Suppressor macrophage (primary cell): Measurements from ENCODE around the gene AP2S1.
"Not testable (repeated sequence)": the region's sequence is repeated elsewhere in the genome, so short reads cannot be mapped to it uniquely, and the experiment has no call there.

Source experiments
- DNase-seq, 4 experiments: peaks; one replicate each; pipeline ENCODE4 v3.0.0-alpha.2; 2020 to 2022
- total RNA-seq, 17 experiments: gene quantifications; one replicate each; lab custom pipeline; 2026; ENCODE audit warnings: mixed read lengths in 6 of 17, inconsistent platforms in 3 of 17; lab: John Stamatoyannopoulos, UW

AP2S1 gene
- total RNA-seq = 101 to 257 (median 172) reads per million in 17 experiments

DNA sequence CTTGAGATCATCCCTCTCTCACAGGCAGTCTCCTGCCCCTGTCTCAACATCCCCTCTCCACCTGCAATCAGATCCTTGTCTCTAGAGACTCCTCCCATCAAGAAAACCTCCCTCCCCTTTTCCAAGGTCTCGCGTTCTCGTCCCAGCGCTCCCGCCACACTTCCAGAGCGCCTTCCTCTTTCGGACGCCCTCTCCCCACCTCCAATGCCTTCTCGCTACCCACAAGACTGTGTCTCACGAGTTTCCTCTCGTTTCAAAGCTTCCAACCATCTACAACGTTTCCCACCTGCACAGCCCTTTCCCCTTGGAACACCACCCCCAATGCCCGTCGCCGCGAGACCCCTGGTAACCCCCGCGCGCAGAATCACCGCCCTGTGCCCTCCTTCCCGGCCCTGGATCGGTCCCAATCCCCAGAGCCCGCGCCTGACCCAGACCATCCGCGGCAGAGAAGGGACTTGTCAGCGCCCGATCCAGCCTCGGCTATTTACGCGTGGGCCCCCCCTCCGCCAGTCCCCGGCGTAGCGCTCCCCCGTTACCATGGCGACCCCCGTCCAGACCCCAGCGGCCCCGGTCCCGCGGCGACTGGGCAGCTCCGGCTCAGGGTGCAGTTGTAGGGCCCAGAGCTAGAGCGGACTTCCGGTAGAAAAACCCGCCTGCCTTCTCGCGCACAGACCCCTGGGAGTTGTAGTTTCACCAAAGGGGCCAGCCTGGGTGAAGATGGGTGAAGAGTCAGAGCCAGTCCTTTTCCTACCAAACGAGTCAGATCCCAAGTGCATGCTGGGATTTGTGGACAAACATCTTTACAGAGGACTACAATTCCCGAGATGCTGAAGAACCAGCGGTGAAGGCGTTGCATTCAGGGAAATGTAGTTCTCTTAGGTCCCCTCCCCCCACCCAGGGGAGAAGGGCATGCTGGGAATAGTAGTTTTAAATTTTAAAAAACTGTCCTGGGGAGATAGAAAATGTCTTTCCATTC lies at the start of gene AP2S1:
Gene AP2S1, minus strand, starts transcription at position 619 of the 976 bp plus-strand sequence. Its CDS starts 80 bp downstream, at position 539.
- DNase-seq = peak; percentile 95 to 98 (median 96)

GRCh38 chr19:46900341-46900740 lies 49.7 kb upstream of the AP2S1 start:
- no peak for DNase-seq

- no peak for DNase-seq
These were observed 48.1 kb upstream of the AP2S1 start for GRCh38 chr19:46898731-46899130.

DNA sequence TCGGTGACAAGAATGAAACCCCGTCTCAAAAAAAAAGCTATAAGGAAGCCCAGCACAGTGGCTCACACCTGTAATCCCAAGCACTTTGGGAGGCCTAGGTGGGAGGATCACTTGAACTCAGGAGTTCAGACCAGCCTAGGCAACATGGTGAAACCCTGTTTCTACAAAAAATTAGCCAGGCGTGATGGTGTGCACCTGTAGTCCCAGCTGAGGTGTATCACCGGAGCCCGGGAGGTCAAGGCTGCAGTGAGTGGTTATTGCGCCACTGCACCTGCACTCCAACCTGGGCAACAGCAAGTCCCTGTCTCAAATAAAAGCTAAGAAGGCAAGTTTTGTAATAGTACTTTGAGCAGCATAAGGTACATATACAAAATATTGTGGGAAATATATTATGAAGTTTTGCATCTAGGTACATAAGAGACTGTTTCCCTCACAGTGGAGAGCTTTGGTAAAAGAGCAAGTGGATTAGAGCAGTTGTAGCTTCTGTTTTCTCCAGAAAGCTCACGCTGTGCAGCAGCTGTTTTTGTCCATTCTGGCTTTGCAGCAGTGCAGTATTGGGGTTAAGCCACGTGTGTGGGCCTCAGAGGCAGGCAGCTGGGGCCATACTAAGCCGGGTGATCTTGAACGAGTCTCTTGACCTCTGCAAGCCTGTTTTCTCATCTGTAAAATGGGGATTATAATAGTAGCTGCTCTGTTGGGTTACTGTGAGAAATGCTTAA lies 45.6 kb upstream of the AP2S1 start:
- DNase-seq = no peak

DNA sequence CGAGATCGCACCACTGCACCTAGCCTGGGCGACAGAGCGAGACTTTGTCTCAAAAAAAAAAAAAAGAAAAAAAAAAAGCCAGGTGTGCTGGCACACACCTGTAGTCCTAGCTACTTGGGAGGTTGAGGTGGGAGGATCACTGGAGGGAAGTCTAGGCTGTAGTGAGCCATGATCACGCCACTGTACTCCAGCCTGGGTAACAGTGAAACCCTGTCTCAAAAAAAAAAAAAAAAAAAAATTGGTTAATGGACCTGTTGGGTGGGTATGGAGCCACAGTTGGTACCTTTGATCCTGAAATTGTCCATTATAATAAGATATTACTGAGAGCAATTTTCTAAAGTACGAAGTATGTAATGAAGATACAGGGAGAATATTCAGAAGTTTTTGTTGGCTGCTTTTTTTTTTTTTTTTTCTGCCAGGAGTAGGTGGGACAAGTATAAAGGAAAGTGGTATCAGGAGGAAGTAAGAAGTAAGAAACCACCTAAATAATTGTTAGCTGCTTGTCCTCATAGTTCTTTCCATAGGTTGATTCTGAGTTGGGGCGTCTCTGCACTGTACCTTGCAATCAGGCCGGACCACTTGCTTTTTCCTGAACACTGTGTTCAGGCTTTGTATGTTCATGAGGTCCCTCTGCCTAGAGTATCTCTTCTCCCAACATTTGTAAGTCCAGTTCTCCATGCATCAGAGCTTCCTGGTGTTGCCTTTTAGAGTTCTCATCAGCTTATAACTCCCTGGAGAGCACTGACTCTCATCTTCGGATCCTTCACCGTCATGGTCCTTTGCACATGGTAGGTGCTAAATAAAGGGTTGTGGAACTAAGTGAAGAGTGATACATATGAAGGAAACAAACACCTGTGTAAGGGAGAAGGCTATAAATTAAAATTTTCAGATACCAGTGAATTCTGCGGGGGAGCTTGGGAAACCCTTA lies 41.9 kb upstream of the AP2S1 start:
- no peak for DNase-seq

DNA sequence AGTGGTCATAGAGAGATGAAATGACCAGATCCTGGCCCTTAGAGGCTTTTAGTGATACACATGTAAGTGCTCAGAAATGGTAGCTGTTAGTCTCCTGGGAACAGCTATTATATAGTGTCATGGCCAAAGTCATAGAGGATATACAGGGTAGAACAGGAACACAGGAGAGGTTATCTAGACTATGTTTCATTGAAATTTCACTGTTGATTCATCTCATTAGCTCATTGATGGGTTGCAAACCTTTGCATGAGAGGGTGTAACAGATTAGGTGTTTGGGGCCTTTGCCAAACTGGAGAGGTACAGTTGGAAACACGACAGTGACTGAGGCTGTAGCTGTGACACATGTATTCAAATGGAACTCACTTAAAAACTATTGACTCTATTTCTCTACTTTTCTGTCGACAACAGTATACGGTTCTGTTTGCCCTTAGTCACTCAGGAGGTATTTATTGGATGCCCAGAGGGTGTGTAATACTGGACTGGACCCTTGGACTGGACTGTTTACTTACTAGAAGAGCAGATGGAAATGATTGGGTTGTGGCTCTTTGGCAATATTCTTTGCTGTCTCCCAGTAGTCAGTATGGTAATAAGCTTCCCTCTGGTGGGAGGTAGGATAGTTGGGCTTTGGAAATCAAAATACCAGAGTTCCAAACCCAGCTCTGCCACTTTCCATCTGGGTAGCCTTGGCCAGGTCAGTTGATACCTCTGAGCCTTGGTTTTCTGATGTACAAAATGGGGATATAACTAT lies 40.0 kb upstream of the AP2S1 start:
- no peak for DNase-seq

- peak; percentile 51 to 79 (median 70) for DNase-seq
These were observed 36.7 kb upstream of the AP2S1 start for GRCh38 chr19:46887240-46887782.

DNA sequence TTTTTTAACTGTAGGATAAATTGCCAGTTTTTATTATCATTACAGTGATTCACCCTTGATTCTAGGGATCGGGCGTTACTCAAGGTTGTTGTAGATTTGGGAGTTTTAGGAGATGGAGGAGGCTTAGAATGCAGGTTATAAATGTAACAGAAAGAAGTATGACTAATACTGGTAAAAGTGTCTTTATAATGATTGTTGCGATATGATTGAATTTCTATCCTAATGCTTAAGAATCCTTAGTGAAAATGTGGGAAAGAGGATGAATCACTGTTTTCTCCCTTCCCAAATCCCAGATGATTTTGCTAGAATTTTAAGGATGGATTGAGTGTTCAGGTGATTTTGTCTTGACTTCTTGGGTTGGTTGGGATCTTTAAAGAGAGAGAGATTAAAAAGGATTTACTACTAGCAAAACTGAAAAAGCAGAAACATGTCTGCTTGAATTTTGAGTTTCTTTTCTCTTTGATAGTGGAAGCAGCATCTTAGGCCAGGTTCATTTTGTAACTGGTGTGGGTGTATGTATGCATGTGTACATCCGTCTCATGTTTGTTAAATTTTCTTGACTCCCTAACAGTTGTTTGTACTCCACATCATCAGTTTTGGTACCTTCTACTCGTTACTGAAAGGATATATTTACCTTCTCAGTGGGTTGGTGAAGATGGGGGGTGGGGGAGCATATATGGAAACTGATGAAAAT lies 36.0 kb upstream of the AP2S1 start:
- peak in 1 of 4 experiments; percentile 16 for DNase-seq

DNA sequence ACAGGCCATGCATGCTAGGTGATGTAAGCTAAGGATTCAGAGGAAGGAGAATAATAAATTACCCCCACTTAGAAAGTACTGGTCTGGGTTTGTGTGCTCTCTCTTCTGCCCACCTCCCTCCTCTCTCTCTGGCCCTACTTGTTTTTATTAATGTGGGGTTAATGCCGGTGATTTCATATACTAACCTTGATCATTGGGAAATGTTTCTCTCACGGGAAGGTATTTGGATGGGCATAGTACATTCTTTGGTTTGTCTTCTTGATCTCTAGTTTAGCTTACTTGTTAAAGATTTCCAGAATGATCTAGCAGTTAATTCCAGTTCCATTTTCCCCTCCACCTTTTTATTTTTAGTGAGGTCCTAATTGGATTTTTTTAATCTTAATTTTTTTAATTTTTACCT lies 34.8 kb upstream of the AP2S1 start:
- DNase-seq = no peak

- DNase-seq = not testable (repeated sequence)
These were observed 32.1 kb upstream of the AP2S1 start for GRCh38 chr19:46882751-46883150.

DNA sequence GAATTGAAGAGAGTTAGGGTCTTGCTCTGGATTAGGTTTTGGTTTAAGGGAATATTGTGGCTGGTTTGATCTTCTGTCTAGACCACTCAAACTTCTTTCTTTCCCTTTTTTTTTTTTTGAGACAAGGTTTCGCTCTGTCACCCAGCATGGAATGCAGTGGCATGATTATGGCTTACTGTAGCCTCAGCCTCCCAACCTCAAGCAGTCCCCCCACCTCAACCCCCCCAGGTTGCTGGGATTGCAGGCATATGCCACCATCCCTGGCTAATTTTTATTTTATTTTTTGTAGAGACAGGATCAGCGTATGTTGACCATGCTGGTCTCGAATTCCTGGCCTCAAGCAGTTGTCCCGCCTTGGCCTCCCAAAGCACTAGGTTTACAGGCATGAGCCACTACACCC lies 31.4 kb upstream of the AP2S1 start:
- DNase-seq = no peak

- DNase-seq = no peak
These were observed 30.4 kb upstream of the AP2S1 start for GRCh38 chr19:46881092-46881491.

GRCh38 chr19:46880431-46880830 lies 29.8 kb upstream of the AP2S1 start:
- no peak for DNase-seq

- no peak for DNase-seq
These were observed 28.1 kb upstream of the AP2S1 start for GRCh38 chr19:46878613-46879375.

DNA sequence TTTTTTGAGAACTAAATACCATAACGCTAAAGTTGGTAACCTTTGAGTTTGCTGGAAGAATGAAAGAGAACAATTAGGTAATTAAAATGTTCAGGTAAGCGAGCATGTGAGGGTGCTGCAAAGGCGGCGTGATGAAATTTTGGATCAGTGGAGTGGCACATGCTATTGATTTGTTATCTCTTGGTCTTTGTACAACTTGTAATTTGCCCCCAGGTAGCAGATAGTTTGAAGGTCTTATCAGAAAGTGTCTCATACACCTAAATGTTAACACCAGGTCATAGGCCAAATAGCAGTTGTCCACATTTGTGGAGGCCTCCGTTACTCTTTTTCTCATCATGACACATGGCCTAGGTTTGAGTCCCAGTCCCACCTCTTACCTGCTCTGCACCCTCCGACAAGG lies 25.0 kb upstream of the AP2S1 start:
- DNase-seq = no peak

DNA sequence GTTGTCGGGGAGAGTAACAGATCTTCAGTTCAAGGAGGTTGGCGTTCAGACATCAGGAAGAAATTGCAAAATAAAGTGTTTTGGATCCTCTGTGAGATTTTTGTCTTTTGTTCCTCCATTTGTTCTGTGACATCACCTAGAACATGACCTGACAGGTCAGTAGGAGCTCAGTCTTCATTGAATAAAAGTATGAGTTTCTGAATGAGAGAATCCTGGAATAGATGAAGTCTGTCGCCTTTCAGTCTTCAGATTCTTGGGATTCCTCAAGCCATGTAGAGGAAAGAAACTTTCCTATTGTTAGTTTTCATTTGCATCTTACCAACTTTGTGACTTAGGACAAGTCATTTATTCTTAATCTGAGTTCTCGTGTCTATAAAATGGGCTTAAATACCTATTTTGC lies 24.6 kb upstream of the AP2S1 start:
- no peak for DNase-seq

DNA sequence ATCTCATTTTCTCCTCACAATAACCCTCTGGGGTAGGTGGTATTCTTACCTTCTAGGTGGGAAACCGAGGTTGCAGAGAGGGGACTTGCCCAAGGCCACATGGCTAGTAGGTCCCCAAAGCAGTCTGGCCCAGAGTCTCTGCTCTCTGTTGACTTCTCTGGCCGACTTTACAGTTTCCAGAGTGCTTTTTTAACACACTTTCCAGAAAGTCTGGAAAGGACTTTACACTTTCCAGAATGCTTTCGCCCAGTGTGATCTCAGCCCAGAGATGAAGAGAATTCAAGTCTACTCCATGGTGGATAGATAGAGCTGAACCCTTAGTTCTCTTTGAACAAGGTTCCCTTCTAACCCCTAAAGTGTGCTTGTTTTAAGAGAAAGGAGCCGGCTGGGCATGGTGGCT lies 22.3 kb upstream of the AP2S1 start:
- no peak for DNase-seq

- DNase-seq = not testable (repeated sequence)
These were observed 20.5 kb upstream of the AP2S1 start for GRCh38 chr19:46871173-46871572.

DNA sequence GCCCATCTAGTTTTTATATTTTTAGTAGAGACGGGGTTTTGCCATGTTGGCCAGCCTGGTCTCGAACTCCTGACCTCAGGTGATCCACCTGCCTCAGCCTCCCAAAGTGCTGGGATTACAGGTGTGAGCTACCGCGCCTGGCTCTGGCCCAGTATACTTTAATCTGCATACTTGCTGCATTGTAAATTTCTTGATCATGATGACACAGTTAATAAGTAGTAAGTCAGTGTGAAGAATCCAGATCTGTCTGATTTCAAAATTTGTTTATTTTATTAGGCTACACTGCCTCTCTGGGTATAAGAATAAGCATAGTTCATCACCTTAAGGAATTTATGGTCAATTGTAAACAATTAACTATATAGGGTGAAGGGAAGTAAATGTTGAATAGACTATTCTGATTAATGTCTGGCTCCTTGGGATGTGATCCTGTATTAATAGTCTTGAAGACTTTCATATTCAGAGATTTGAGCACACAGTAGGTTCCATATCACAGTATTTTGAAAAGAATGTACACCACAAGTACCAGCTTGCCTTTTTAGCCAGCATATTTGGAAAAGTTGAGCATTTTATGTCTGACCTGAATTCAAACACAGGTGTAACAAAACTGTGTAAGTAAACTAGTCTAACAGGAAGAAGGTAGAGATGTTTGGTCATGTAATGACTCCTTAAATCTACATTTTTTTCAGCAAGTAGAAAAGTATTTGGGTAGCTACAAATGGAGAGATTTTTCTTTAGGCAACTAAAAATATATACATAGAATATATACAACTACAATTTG lies 17.6 kb upstream of the AP2S1 start:
- no peak for DNase-seq
